Stimulated activated CD8-positive, alpha-beta memory T cell treated with anti-CD3 and anti-CD28 coated beads, Interleukin-12 subunit alpha, Interleukin-12 subunit beta, amount 100 ng/mL, for 1 hour (primary cell): ENCODE results near the gene TMEM100.

Experiments used
- DNase-seq: peaks from one replicate; pipeline ENCODE4 v3.0.0-alpha.2; 2020; ENCODE audit warnings: low read depth

Gene TMEM100, protein sequence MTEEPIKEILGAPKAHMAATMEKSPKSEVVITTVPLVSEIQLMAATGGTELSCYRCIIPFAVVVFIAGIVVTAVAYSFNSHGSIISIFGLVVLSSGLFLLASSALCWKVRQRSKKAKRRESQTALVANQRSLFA

GRCh38 chr17:55722742-55723487 lies at the start of gene TMEM100:
Gene TMEM100 (minus strand): TSS chr17:55722864. CDS start chr17:55721070, 1,794 bp downstream.
- no peak for DNase-seq

GRCh38 chr17:55772086-55772485 lies 49.4 kb upstream of the TMEM100 start:
- no peak for DNase-seq

- DNase-seq: no peak
These were observed 47.7 kb upstream of the TMEM100 start for GRCh38 chr17:55770196-55770870.

DNA sequence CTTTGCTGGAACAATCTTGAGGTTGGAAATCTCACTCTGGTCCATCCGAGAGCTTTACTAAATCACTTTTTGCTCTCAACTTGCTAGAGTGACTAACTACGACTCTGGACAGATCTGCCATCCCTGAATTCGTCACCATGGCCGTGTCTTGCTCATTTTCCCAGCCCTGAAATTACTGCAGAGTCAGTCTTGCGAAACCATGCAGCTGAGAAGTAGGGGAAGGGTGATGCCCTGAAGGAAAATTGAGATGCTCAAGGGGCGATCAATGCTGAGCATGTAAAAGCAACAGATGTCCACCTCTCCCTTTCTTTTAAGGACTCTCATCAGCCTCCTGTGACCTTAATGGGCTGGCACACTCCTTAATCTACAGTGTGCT lies 46.9 kb upstream of the TMEM100 start:
- no peak for DNase-seq

DNA sequence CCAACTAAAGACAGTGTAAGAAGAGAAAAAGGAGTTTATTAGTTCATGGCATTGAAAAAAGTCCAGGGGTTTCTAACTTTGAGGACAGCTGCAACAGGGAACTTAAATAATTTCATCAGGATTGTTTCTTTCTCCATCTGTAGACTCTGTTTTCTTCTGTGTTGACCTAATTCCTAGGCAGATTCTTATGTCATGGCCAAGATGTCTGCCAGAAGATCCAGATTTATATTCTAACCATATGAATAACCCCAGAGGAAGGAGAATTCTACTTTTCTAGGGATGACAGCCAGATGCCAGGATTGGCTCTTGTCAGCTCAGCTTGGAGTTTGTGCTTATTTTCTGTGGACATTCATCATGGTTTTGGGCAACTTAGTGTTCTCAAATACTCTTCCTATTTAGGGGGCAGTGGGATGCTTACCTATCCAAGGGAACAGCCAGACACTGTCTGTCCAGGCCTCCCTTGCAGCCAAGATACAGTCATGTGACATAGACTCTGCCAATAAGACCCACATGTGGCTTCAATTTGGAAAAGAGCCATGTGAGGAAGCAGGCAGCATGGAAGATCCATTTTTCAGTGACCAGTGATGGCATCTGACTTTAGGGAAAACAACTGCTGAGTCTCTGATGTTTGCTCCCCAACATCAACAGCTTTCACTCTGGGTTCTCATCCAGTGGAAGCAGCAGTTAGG lies 46.4 kb upstream of the TMEM100 start:
- DNase-seq: no peak

GRCh38 chr17:55765472-55765871 lies 42.8 kb upstream of the TMEM100 start:
- no peak for DNase-seq

DNA sequence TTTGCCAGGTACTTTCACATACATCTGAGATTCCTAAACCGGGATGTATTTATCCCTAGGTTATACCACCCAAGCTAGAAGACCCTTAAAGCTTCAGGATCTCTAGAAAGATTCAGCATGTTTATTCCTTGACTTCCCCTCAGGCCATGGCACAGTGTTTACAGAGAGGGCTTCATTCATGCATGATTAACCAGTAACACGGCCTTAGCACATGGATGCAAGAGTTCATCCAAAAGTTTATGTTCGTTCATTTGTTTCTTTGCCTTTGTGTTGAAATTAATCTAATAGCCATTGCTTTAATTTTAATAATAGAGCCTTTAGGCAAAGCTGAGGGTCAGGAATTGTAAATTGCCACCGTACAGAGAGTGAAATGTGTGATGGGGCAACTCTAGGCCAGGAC lies 41.9 kb upstream of the TMEM100 start:
- no peak for DNase-seq

DNA sequence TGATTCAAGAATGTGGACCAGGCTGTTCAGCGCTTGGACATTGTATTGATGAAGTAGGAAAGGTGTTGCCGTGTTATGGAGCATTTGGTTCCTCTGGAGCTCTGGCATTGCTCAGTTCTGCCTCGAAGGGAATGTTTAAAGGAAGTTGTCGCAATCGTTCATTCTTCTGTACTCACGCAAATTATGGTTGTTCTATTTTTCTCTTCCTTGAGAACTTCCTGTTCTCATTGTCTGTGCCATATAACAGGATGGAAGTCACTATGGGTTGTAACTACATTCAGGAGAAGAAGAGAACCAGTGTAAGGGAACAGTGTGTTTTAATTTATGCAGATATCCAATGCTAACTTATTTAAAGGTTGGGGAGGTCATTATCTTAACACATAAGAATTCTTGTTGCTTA lies 41.2 kb upstream of the TMEM100 start:
- no peak for DNase-seq

DNA sequence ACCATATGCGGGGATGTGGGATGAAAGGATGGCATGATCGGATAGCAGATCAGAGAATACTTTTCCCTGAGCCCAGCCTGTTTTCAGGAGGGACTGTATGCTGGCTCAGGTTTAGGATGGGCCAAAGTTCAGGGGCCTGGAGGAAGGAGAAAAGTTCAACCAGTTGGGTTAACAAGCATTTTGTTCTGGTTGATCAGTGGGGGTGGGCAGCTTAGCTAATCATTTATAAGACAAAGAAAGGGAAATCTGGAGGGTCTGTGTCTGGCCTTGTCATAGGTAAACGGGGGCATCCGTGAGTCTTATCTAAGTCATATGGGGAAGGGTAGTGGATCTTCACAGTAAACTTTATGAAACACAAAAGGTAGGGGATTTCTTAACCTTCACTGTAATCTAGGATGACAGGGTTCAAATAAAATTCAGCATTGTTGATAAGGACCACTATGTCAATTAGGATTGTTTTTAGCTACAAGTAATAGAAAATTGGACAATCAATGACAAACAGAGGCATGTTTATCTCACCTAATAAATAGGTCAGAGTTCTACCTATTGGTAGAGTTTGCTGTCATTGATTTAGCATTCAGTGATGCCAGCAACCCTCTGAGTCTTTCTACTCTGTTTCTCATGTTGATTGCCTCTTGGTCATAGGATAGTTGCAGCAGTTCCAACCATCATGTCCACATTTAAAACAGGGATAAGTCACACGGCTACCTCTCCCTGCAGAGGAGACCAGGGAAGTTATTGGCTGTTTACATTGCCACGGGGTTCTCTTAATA lies 39.6 kb upstream of the TMEM100 start:
- no peak for DNase-seq

DNA sequence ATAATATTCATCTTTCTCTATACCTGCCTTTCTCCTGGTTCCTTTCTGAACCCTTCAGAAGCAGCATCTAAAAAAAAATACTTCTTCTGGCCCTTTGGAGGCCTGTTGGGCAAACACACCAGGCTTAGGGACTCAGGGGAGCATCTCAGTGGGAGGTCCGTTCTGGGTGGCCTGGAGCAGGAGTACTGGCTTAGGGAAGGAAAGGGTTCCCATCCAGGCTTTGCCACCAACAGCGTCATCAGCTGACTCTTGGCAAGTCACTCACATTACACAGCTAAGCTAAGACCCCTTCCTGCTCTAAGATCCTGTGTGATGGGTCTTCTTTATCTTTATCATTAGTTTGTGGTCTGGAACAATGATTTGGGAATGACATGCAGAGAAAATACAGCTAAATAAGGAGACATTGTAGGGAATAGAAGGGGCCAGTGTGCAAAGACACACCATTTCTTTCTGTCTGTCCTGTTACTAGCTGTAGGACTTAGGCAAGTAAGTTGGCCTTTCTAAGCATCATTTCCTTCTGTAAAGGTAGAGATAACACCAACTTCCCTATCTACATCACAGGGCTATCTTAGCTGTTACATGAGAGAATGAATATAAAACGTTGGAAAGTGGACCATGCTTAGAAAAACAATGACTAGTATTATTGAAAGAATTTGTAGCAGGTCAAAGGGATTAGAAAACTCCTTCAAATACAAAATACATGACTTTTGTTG lies 38.1 kb upstream of the TMEM100 start:
- no peak for DNase-seq

- DNase-seq: no peak
These were observed 35.5 kb upstream of the TMEM100 start for GRCh38 chr17:55758171-55758570.

- DNase-seq: no peak
These were observed 35.0 kb upstream of the TMEM100 start for GRCh38 chr17:55757659-55758058.

DNA sequence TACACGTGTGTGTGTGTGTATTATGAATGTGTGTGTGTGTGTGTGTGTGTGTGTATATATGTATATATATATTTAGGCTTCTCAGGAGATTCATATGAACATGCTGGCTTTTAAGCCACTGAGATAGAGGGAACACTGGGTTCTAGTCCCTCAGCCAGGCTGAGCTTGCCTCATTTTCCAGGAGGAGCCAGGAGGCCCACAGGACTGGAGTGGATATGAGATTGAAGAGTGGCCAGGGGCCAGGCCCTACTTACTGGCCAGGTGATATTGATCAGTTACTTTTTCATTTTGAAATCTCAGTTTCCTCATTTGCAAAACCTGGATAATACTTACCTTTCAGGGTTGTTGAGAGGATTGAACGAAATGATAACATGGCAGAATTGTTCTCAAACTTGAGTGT lies 34.0 kb upstream of the TMEM100 start:
- no peak for DNase-seq

GRCh38 chr17:55751720-55752250 lies 29.1 kb upstream of the TMEM100 start:
- DNase-seq: no peak

DNA sequence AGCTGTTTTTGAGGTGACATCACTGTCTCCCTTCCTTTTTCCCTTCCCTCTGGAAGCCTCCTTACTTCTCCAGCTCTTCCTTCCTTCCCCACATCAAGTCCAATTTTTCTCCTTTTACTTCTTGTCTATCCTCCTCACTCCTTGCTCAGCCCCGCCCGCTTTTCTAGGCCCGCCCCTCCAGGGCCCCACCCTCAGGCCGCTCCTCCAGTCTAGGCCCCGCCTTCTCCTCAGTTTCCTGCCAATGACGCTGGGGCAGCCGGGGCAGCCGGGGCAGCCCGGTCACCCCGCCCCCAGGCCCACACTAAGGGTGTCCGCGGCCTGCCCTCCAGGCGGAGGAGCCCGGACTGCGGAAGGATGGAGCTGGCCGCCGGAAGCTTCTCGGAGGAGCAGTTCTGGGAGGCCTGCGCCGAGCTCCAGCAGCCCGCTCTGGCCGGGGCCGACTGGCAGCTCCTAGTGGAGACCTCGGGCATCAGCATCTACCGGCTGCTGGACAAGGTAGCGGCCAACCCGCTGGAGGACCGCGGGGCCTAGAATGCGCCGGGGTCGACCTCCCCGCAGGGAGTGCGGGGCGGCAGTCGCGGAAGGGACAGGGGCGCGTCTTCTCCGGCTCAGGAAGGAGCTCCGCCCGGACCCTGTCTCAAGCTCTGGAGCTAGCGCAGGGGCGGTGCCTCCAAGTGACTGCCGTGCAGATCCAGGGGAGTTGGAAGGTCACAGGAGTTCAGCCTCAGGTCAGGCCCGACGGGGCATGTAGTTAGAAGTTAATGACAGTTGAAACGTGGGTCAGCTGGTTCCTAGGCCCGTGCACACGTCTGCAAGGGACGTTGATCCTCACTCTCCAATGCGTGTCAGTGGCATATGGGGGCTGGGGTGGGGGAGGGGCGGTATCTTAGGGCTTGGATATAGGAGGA lies 28.3 kb upstream of the TMEM100 start, which contains the start of gene PCTP:
PCTP (plus strand) TSS at position 302 of the 908 bp plus-strand sequence; CDS start at position 355, 53 bp downstream.
- DNase-seq: peak; percentile 62

- no peak for DNase-seq
These were observed 27.3 kb upstream of the TMEM100 start for GRCh38 chr17:55749985-55750384.

GRCh38 chr17:55748841-55749240 lies 26.2 kb upstream of the TMEM100 start:
- no peak for DNase-seq

DNA sequence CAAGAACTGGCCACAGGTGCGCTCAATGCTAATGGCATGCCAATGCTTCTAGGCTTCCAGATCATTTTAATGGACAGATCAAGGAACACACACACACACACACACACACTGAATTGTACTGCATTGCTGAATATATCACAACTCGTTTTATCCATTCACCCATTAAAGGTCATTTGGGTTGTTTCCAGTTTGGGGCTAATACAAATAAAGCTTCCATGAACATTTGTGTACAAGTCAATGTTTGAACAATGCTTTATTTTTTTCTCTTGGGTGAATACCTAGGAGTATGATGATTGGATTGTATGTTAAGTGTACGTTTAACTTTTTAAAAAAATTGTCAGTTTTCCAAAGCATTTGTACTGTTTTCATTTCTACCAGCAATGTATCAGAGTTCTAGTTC lies 24.5 kb upstream of the TMEM100 start:
- no peak for DNase-seq

DNA sequence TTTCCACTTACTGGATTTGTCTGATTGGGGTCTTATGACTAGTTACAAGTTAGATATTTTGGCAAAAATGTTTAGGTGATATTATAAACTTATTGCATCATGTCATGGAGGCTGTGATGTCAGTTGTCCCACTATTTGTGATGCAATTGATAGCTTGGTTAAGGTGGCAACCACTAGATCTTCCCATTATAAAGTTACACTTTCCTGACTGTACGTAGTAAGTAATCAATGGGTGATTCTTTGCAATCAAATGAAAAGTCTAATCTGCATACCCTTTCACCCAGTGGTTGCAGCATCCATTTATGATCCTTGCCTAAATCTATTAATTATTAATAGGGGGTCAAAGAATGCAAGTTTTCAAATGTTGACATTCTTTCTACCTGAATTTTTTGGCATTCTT lies 23.8 kb upstream of the TMEM100 start:
- DNase-seq: no peak

GRCh38 chr17:55745258-55745657 lies 22.6 kb upstream of the TMEM100 start:
- DNase-seq: no peak
